ENCODE data around the gene SYDE1.

SYDE1 gene

GRCh38 chr19:15108845-15109767 is 1.9 kb downstream of the SYDE1 start:
- no peak for DNase-seq

GRCh38 chr19:15109768-15110417 is 2.7 kb downstream of the SYDE1 start:
- DNase-seq = no peak

- no peak for DNase-seq
Measured at GRCh38 chr19:15110418-15110815, 3.2 kb downstream of the SYDE1 start.

GRCh38 chr19:15111758-15112157 is 4.6 kb downstream of the SYDE1 start:
- DNase-seq = no peak

DNA sequence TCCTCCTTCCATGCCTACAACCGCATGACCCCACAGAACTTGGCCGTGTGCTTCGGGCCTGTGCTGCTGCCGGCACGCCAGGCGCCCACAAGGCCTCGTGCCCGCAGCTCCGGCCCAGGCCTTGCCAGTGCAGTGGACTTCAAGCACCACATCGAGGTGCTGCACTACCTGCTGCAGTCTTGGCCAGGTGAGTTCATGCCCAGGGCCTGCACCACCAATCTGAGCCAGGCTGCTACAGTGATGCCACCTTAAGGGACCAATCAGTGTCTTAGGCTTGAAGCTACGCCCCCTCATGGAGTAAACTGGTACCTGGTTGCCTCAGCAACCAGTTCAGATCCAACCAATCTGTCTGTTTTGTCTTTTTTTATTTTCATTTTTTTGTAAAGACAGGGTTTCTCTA is 5.2 kb downstream of the SYDE1 start:
- DNase-seq = no peak

DNA sequence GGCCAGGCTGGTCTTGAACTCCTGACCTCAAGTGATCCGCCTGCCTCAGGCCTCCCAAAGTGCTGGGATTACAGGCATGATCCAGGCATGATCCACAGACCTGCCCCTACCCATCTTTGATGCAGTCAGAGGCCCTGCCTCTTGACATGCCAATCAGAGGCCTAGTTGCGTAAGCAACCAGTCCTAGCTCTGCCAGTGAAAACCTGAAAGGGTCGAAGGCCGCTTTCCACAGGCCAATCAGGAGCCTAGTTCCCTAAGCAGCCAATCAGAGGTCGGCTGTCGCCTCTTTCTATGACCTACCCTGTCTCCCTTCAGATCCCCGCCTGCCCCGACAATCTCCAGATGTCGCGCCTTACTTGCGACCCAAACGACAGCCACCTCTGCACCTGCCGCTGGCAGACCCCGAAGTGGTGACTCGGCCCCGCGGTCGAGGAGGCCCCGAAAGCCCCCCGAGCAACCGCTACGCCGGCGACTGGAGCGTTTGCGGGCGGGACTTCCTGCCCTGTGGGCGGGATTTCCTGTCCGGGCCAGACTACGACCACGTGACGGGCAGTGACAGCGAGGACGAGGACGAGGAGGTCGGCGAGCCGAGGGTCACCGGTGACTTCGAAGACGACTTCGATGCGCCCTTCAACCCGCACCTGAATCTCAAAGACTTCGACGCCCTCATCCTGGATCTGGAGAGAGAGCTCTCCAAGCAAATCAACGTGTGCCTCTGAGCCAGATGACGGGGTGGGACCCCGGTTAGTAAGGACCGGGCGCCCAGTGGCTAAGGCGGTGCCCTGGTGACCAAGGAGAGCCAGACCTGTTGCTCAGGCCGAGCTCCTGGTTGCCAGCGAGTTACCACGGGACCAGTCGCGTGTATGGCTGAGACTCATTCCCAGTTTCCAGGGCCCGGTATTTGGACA is 6.3 kb downstream of the SYDE1 start:
- no peak for DNase-seq

DNA sequence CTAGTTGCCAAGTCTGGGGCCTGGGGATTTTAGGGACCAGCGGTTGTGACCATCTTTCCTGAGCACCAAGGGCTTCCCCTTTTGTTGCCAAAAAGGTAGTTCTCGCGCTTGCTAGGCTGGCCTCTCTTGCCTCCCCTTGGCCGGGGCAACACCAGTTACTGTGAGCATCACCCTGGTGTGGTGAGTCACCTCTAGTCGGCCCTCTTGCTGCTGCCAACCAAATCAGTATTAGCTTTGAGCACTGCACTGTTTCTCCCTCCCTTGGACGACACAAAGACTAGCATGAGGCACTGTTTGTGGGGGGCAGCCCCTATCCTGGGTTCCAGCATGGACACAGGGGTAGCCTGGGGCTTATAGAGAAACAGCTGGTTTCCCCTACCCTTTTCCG is 6.9 kb downstream of the SYDE1 start:
- no peak for DNase-seq

DNA sequence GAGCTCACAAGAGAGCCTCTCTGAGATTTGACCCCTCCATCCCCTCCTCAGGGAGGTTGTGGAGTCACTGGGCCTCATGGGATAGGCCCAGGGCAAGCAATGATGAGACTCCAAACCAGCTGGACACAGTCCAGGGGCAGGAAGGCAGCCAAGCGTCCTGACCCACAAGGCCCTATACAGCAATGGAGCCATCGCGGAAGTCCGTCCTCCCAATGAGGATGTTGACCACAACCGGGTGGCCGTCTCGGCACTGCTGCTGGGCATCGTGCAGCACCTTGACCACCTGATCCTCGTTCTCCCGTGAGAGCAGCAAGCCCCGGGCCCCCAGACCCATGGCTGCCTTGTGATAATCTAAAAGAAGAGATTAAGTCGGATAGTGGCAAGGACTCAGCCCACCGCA is 7.9 kb downstream of the SYDE1 start:
- DNase-seq = no peak

- no peak for DNase-seq
Measured at GRCh38 chr19:15115762-15116615, 8.8 kb downstream of the SYDE1 start.

GRCh38 chr19:15116856-15117255 is 9.7 kb downstream of the SYDE1 start:
- no peak for DNase-seq

- no peak for DNase-seq
Measured at GRCh38 chr19:15118248-15118647, 11.0 kb downstream of the SYDE1 start.

DNA sequence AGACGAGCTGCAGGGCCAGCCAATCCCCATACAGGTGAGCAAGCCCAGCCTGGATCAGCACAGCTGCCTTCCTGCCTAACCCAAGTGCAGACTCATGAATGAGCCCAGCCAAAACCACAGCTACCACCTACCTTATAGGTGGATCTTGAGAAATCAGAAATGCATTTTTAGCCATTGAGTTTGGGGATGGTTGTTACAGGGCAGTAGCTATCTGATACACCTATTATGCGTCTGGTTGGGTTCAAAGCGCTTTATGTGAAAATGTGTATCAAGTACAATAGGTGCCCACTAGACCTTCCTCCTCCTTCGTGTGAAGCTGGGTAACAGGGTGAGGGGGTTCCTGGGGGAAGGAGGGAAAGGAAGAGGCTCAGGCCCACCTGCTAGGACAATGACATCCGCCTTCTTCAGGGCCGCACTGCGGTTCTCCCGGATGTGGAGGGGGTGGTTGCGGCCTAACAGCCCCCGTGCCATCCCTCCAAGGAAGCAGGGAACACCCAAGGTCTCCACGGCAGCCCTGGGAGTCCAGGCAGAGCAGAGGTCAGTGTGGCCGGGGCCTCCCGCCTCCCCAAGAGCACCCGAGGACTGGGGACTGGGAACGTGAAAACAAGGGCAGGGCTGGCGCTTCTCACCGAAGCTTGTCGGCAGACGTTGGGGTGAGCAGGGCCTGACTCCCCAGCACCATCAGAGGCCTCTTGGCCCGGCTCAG is 11.7 kb downstream of the SYDE1 start:
- no peak for DNase-seq

DNA sequence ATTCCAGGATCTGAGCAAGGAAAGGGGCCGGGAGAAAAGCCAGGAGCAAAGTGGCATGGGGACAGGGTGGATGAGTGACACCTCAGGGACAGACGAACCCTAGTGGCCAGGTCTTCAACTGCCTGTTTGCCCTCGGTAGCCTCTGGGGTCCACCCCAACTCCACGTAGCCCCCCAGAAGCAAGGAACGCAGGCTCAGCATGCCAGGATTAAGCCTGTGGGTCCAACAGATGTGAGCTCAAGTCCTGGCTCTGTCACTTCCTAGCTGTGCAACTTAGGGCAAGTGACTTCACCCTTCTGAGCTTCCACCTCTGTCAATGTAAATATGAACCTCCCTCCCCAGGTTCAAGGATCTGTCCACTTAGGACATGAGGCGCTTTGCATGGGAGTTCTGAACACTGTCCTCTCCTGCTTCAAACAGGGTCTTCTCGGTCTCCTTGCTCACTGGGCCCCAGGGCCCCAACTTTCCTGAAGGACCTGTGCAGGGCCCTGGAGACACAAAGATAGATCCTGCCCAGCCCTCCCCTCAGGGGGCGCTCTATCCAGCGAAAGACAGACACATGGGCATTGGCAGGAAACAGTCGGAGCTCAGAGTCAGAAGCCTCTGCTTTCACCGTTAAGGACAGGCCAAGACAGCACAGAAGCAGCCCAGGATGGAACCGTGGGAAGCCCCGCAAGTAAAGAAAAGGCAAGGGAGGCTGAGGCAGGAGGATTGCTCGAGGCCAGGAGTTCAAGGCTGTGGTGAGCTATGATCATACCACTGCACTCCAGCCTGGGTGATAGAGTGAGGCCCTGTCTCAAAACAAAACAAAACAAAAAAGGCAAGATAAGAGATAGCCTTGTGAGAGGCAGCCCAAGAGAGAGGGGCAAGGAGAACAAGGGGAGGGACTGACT is 13.2 kb downstream of the SYDE1 start:
- DNase-seq = no peak

DNA sequence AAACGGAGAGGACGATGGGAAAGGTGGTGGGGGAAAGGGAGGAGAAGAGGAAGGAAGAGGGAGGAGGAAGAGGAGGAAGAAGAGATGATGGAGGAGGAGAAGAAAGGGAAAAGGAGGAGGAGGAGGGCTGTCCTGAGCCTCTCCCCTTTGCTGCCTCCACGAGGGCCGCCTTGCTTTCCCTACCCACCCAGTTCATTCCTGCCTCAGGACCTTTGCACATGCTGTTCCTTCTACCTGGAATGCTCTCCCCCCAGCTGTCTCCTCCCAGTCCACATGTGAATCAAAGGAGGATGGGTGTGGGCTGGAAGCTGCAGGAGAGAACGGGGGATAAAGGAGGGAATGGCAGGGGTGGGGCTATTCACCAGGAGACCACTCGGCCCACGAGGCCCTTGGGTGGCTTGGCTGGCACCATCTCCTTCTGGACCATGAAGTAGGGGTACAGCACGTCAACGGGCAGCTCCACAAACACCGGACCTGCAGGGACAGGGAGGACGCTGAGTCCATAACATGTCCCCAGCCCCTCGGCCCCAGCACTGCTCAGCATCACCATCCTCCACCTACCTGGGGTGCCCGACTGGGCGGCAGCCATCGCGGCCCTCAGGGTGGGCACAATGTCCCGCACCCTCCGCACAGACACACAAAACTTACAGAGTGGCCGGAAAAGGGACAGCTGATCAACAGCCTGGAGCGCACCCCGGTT is 15.3 kb downstream of the SYDE1 start:
- DNase-seq = no peak

GRCh38 chr19:15123031-15123890 is 16.1 kb downstream of the SYDE1 start:
- DNase-seq = no peak

DNA sequence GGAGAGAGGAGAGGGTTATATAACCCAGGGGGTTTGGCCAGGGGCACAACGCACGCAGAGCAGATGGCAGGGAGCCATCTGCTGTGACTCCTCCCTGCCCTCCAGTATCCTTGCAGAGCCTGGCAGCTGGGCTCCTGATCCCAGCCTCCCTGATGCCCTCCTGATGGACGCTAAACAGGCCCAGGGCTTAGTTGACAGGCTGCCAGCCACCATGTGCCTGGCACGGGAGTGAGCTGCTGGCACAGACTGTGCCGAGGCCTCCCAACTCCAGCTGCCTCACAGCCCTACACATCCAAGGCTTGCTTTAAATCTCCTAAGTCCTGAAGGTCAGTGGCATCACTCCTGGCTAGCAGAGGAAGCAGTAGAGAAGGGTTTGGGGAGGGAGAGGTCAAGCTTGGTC is 16.7 kb downstream of the SYDE1 start:
- peak; percentile 78 for DNase-seq

DNA sequence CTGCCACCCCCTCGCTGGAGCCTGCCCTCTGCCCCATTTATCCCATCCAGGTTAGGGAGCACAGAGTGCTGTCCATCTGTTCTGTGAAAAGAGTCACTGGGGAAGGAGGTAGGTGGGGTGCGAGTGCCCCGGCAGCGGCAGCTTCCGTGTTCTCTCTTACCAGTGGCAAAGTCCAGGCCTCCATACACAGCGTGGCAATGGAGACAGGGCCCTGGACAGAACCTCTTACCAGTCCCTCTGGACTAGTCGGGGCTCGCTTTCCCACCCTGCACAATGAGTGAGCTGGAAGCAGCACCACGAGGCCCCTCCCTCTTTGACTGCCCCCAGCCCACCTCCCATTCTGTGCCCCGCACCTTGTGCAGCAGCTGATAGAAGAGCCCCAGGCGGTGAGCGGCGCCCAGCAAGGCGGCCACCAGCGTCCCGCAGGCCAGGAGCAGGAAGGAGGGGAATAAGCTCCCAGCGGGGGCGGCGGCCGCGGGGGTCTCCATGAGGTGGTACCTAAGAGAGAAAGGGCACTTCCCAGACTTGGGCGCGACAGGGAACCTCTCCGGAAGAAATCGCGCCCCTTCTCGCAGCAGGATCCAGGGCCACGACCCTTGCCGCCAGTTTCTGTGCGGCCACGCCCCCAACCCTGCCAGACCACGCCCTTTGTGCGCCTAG is 17.5 kb downstream of the SYDE1 start:
- no peak for DNase-seq
